Posterior cingulate gyrus (tissue), 11 donors: Measurements from ENCODE around the gene AKT3.
"Not testable (repeated sequence)": the region's sequence is repeated elsewhere in the genome, so short reads cannot be mapped to it uniquely, and the experiment has no call there.

Source experiments
- DNase-seq, 10 donors: peaks; one replicate each; pipeline versions ENCODE4 v3.0.0 to v3.0.0-alpha.2; 2020 to 2021; ENCODE audit warnings: mixed read lengths in 3 of 10
- intact Hi-C: fragments of 100-400 bp; cut with DNase I; formaldehyde crosslinking; loops from one replicate; pipeline ENCODE4 v1.15.1; 2023

Gene AKT3

DNA sequence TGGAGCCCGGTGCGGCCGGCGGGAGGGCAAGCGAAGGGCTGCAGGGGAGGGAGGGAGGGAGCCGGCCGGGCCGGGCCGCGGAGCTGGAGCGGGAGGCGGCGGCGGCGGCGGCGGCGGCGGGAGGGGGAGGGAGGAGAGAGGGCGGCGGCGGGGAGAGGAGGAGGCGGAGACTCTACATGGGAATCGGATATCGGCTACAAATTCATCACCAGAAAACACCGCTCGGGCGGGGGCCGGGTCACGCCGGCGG is at the start of gene AKT3:
TSS of gene AKT3 (minus strand) at position 42 of the 250 bp plus-strand sequence. CDS start 7,073 bp downstream, outside the sequence.
- DNase-seq, result peak; percentile 67 to 95 (median 73)
- intact Hi-C loops, result no loop called here

DNA sequence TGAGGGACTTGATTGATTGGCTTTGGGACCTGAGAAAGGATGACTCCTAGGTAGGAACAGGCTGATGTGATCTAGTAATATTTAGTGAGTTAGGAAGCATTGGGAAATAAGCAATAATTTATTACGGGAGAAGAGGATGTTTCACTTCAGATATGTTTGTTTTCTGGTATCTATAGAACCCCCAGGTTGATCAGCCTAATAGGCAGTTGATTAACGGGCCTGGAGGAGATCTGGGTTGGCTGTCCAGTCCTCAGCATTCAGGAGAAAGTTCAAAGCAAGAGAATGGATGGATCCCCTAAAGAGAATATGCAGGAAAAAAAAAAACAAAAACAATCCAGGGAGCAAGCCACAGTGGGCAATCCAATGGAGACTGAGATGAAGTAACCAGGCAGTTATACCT is 48.2 kb upstream of the AKT3 start:
- intact Hi-C loops, result no loop called here
- no peak for DNase-seq

DNA sequence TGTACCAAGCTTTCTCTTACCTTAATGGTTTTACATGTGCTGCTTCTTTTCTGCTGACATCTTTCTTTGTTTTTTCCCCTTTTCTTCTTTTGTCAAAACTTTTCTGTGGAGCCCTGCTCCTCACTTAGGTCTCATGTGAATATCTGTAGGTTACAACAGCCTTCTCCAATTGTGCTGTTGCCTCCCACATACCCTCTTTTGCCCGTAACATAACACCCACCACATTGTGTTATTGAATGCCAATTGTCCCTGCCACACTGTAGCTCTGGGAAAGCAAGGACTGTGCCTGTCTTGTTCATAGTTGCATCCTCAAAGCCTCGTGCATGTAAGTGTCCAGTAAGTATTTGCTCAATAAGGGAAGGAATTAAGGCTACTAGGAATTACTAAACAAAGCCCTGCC is 46.3 kb upstream of the AKT3 start:
- intact Hi-C loops, result no loop called here
- no peak for DNase-seq

DNA sequence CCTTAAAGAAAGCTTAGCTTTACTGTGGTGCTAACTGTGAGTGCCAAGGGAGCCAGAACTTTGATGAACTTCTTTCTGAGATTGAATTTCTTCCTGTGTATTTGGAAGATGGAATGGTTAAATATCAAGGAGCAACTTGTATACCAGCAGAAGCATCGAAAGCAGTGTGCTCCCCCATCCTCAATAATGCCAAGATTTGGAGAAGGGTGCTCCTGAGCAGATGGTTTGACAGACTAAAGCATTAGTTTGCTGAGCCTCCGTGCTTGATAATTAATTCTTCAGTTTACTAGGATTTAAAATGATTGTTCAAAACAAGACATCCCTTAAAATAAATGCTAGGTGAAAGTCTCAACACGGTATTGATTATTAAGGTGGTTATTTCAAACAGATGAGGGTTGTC is 42.4 kb upstream of the AKT3 start:
- DNase-seq, result no peak

DNA sequence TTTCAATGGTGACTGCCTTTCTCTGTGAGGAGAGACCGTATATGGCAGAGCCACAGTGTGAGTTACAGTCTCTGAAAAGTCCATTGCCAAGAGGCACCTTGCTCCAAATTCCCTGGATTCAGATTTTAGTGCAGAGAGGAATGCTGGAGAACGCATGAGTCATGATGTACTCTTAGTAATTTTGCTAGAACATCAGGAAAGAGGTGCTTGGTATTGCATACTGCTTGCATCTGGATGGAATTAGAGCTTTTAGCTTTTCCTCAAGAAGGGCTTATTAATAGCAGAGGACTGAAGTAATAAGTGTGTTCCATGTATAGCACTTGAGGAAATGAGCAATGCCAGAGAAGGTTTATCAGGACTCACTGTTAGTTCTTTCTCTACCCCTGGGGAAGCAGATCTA is 40.5 kb upstream of the AKT3 start:
- no peak for DNase-seq
- intact Hi-C loops, result no loop called here

More for the DNA sequence above, 42.4 kb upstream of the AKT3 start:
- intact Hi-C loops, result no loop called here

DNA sequence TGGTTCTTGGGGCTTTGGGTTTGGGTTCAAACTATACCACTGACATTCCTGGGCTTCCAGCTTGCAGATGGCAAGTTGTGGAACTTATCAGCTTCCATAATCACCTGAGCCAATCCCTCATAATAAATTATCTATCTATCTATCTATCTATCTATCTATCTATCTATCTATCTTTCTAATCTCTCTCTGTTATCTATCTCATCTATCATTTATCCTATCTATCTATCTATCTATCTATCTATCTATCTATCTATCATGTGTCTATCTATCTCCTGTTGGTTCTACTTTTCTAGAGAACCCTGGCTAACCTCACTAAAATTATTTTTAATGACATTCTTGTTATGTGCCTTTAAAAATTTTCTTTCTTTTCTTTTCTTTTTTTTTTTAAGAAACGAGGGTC is 35.8 kb upstream of the AKT3 start:
- intact Hi-C loops, result no loop called here

DNA sequence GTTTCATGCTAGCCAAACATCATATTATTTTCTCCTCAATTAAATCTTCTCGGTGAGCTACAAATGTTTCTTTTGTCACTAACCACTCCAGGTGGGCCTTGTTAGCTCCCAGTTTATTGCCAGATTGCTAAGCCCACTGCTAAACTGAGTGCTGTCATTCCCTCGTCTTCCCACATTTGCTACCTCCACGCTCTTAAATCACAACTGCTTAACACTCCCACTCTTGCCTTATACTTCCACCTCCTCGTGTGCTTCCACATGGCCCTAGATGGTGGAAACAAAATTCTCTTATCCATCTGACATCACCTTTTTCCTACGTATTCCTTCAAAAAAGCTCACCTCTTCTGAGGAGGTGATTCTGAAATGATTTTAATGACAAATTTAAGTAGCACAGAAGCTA is 34.6 kb upstream of the AKT3 start:
- intact Hi-C loops, result no loop called here
- DNase-seq, result no peak

More for the DNA sequence above, 35.8 kb upstream of the AKT3 start:
- no peak for DNase-seq

DNA sequence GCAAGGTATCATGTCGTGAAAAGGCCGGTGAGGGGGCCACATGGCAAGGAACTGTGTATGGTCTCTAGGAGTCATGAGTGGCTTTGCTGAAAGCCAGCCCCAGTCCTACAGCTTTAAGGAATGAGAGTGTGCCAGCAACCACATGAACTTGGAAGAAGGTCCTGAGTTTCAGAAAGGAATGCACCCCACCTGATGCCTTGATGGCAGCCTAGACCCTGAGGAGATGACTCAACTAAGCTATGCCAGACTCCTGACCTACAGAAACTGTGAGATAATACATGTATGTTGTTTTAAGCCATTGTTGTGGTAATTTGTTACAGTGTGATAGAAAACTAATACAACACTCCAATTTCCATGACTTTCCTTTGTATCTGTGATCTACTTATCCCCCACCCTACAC is 33.5 kb upstream of the AKT3 start:
- intact Hi-C loops, result no loop called here
- DNase-seq, result no peak

DNA sequence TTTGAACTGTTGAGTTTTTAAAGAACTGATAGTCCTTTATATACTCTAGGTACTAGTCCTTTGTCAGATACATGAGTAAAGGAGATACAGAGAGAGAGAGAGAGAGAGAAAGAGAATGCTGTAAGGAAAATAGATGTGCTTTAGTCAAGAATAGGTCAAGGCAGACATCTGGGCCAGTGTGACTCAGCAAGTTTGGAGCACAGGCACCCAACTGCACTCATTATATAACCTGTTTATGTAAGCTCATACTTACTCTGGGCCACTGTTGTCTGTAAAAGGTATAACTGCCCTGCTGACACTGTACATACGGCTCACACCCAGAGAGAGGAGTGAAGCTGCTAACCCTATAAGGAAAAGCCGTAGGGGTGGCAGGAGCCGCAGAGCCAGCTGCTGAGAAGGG is 32.2 kb upstream of the AKT3 start:
- no peak for DNase-seq
- intact Hi-C loops, result no loop called here

DNA sequence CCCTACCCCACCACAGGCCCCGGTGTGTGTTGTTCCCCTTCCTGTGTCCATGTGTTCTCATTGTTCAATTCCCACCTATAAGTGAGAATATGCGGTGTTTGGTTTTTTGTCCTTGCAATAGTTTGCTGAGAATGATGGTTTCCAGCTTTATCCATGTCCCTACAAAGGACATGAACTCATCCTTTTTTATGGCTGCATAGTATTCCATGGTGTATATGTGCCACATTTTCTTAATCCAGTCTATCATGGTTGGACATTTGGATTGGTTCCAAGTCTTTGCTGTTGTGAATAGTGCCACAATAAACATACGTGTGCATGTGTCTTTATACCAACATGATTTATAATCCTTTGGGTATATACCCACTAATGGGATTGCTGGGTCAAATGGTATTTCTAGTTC is 27.0 kb upstream of the AKT3 start:
- intact Hi-C loops, DNase-seq: not testable (repeated sequence)

DNA sequence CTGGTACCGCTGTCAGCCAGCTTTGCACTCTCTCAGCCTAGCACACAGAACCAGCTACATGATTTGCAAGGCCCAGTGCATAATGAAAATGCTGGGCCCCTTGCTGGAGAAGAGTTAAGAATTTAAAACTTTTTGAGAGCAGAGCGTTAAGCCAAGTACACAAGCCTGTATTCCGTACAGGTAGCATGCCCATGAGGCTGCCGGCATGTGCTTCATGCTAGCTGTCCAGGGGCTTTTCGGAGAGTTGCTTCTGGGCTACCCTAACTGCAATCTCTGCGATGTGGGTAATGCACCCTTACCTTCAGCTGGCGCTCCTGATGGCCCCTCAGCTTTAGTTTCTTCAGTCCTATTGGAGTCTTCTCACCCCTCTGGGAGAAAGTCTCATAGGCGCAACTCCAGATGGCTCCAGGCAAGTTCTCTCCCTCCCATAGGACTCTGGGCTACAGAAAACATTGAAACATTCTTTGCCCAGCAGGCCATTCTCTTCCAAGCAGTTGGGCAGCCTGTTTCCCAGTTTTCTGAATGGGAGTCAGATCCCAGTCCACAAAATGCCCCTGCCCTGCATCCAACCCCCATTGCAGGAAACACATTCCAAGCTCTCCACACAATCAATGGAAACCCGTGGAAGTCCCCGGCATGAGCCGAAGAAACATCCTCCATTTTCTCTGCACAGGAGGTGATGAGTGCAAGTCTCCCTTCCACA is 5.7 kb upstream of the AKT3 start:
- intact Hi-C loops, result no loop called here
- DNase-seq, result peak in 1 of 10 donors; percentile 74

DNA sequence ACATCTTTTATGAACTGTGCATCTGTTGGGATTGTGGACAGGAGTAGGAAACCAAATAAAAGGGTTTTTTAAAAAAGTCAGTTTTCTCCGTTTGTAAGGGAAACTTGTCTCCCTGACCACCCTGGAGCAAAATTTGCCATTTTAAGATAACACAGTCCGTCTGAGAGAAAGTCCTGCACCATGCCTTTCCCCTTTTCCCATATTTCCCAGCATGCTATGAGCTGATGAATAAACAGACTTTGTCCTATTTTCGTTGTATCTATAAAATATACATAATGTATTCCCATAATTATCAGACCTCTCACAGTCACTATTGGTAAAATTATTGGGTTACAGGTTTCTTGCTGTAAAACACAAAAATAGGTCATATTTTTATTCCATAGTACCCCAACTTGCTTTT is 1.7 kb upstream of the AKT3 start:
- intact Hi-C loops, result no loop called here
- DNase-seq, result no peak

DNA sequence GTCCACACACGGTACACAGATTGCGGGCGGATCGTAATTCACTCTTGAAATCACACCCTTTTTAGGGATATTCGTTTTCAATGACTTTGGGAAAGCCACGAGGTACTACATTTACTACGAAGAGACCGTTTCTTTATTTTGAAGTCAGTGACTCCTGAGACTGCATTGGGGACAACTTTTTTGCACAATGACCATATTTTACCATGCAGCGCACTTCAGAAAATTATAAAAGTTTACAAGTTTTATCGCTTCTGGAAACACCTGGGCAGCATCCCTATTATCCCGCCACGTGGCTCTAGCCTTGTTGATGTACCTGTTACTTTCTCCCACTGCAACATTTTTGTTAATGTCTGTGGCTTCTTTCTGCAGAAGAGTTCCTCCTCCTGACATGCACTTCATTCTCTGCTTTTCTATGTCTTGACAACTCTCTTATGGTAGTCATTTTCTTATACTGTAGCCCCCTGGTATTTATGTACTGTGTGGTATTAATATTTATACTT is 1.3 kb upstream of the AKT3 start:
- no peak for DNase-seq
- intact Hi-C loops, result no loop called here

DNA sequence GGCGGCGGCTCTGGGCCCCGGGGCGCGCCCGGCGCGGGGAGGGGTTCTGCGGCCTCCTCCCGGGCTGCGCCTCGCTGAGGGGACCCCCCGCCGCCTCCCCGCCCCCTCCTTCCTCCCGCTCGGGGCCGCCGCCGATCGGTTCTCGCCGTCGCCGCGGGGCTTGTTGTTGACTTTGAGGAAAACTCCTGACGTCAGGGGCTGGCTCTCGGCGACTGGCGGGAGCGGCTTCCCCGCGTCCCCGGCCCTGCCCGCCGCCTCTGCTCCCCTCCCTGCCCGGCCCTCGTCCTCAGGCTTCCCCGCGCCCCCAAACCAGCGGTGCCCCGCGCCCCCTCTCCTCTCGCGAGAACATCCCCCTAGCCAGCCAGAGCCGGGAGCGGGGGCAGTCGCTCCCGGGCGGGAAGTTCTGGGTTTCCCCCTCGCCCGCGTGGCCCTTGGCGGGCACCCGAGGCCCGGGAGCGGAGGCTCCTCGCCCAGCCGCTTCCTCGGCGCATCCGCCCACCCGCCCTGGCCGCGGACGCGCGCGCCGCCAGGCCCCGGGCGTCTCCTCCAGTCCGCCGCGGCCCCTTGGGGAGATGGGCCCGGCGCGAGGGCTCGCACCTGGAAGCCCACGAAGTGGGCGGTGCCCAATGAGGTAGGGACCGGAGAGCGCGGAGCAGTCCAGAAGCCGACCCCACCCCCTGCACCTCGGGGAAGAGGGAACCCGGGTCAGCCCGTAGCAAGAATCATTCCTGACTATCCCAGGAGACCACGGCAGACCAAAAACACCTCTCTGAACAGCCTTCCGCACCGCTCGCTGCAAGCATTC is 611 bp upstream of the AKT3 start:
- peak; percentile 62 to 95 (median 76) for DNase-seq
- intact Hi-C loops, result no loop called here

DNA sequence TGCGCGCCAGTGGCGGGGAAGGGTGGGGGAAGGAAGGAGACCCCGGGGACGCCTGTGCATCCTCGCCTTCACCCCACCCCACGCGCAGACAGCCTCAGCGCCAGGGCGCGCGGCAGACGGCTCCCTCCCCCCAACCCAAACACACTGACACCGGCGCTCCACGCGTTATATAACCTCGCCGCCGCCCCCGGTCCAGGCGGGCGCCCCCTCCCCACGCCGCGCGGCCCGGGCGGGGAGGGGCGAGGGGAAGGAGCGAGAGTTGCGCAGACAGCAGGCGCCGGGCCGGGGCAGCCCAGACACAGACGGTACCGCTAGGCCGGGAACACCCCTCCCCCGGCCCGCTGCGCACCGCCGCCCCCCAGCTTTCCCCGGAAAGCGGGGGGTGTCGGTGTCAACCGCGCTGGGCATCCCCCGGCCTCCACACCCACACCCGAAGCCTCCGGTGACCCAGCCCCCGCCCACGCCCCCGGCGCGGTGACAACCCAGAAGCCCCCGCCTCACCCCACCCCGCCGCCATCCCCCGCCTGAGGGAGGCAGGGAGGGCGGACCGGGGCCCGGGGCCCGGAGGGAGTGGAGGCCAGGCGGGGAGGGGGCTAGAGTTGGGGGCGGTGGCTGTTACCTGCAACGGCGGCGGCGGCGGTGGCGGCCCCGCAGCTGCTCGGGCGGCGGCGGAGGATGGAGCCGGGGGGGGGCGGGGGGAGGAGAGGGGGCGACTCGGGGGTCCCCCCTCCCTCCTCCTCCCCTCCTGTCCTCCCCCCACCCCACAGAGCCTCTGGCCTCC is 432 bp downstream of the AKT3 start:
- peak; percentile 46 to 93 (median 58) for DNase-seq
- intact Hi-C loops, result loop anchor here (2.0 to 5.0 kb wide), 2 partner anchors 198 to 423 kb away; no protein-coding TSS in a partner anchor

DNA sequence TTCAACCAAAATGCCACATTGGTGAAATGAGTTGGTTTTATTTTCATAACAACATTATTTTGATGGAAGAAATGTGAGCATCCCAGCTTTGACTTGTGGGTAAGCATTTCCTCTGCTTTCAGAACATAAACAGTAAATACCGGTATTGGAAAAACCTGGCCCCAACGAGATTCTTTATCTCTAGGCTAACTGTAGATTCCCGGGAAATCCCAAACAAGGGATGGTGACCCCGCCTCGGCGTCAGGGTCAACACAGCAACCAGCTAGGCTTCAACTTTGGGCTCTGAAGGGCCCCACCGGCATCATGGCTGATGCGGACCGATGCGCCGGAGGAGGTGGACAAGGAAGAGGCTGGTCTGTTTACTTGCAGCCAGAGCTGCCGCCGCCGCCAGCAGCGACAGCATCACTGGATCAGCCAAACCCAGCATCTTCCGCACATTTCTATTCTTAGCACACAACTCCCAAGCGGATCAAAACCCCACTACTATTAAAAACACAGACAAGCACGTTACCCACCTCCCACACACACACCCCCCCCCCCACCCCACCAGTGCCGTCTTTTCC is 1.1 kb downstream of the AKT3 start:
- DNase-seq, result peak; percentile 55 to 94 (median 64)
- intact Hi-C loops, result loop anchor here (2.0 to 5.0 kb wide), 2 partner anchors 198 to 424 kb away; no protein-coding TSS in a partner anchor

DNA sequence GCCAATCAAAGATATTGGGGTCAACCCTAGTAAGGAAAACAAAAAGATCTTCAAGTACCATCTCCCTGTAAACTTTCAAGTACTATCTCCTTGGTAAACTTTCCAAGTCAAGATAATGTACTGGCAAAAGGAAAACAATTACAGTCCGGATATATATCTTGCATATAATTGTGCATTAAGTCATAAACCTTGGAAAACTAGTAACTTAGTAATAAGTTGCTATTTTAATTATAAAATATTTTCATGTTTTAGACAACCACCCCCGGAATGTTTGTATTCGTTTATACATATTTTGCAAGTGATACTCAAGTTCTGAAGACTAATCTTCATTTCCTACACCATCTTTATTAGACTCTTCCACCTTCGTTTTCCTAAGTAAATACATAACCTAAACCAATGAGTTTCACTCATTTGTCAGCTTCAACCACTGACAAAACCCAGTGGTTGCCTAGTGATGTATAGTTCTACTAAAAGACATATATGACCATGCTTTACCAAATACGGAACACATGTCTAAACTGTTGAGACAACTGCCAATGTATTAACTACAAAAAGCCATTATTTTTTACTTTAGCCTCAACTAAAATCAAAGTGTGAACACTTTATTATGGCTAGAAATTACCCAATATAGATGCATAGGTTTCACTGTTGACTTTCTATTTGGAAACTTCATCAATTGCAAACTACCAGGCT is 1.7 kb downstream of the AKT3 start:
- intact Hi-C loops, result loop anchor here (2.0 to 5.0 kb wide), 2 partner anchors 199 to 424 kb away; no protein-coding TSS in a partner anchor
- DNase-seq, result no peak

DNA sequence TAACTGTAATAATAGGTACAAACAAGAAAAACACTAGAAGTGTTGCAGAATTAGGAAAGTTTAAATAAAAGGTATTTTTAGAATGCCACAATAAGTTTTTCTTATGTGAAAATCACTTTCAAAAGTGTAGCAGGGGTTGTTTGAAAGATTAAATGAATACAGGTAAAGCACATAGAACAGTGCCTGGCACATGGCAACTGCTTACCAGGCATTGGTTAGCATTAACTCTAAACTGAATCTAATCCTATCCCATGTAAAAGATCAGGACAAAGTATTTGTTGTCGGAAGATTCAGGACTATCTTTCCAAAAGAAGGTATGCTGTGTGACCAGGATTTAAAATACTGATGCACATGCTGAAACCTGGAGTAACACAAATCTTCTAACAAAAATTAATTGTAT is 3.3 kb downstream of the AKT3 start:
- intact Hi-C loops, result loop anchor here (5.0 kb wide), 1 partner anchor 201 kb away; no protein-coding TSS in a partner anchor
- no peak for DNase-seq

DNA sequence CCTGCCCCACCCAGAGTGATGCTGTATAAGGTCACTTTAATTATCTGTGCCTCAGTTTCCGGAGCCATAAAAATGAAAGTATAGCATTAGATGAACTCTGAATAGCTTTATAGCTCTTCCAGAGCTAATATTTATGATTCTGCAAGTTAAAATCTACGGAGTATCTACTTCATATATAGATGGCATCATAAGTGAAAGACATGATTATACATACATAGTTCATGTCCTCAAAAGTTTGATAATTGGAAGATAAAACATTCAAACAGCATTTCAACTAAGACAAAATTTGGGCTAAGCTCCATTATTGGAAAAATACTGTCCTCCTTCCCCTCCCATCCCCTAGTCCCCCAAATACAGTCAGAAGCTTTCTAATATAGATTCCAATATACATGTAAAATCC is 4.2 kb downstream of the AKT3 start:
- no peak for DNase-seq
- intact Hi-C loops, result loop anchor here (5.0 kb wide), 1 partner anchor 201 kb away; no protein-coding TSS in a partner anchor

DNA sequence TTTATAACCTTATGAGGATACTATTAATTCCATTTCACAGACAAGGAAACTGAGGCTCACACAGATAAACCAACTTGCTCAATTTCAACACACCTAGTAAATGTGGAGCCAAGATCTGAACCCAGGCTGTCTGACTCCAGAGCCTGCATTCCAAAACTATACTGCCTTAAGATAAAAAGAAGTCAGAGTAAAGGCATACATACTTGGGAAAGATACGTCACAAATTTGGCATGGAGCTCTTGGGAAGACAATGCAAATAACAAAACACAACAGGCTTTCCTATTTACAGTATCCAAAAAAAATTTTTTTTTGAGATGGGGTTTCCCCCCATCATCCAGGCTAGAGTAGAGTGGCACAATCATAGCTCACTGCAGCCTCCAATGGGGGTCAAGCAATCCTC is 5.9 kb downstream of the AKT3 start:
- no peak for DNase-seq
- intact Hi-C loops, result no loop called here
